SK-N-SH treated with all-trans-retinoic acid at 6 μM for 48 hours (cell line): ENCODE measurements around the gene KRTAP5-8.

Experiments used
- ATAC-seq: fragments of 200-7000 bp; cut with Tn5 transposase; 3 replicates; pipeline ENCODE4 v1.9.1; 2020; ENCODE audit warnings: mild to moderate bottlenecking, moderate library complexity
- BACH2 ChIP-seq: fragments of 250-450 bp; sonication (Bioruptor Pico); IDR thresholded peaks from 2 replicates; pipeline ENCODE4 v1.9.0; 2021; ENCODE audit warnings: mild to moderate bottlenecking, borderline replicate concordance
- CSDC2 ChIP-seq: fragments of 250-450 bp; sonication (Bioruptor Pico); IDR thresholded peaks from 2 replicates; pipeline ENCODE4 v1.5.0; 2020; ENCODE audit warnings: mild to moderate bottlenecking, moderate library complexity
- GLIS3 ChIP-seq: fragments of 250-450 bp; sonication (Bioruptor Pico); IDR thresholded peaks from 2 replicates; pipeline ENCODE4 v1.5.0; 2020; ENCODE audit warnings: mild to moderate bottlenecking, moderate library complexity
- ISL1 ChIP-seq: fragments of 250-450 bp; sonication (Bioruptor Pico); IDR thresholded peaks from 2 replicates; pipeline ENCODE4 v2.1.2; 2022; ENCODE audit warnings: mild to moderate bottlenecking, moderate library complexity
- OSR1 ChIP-seq: fragments of 250-450 bp; sonication (Bioruptor Pico); IDR thresholded peaks from 2 replicates; pipeline ENCODE4 v1.8.0; 2022; ENCODE audit warnings: moderate library complexity, mild to moderate bottlenecking, inconsistent platforms
- PPARA ChIP-seq: fragments of 250-450 bp; sonication (Bioruptor Pico); IDR thresholded peaks from 2 replicates; pipeline ENCODE4 v1.5.0; 2020; ENCODE audit warnings: mild to moderate bottlenecking, borderline replicate concordance
- RARB ChIP-seq: fragments of 250-450 bp; sonication (Bioruptor Pico); IDR thresholded peaks from 2 replicates; pipeline ENCODE4 v1.8.0; 2021; ENCODE audit warnings: mild to moderate bottlenecking, moderate library complexity
- SNAI2 ChIP-seq: fragments of 250-450 bp; sonication (Bioruptor Pico); IDR thresholded peaks from 2 replicates; pipeline ENCODE4 v1.5.0; 2020; ENCODE audit warnings: mild to moderate bottlenecking, moderate library complexity
- TCF4 ChIP-seq: fragments of 250-450 bp; sonication (Bioruptor Pico); IDR thresholded peaks from 2 replicates; pipeline ENCODE4 v1.8.0; 2021; ENCODE audit warnings: mild to moderate bottlenecking, moderate library complexity, borderline replicate concordance
- TOX ChIP-seq: fragments of 250-450 bp; sonication (Bioruptor Pico); IDR thresholded peaks from 2 replicates; pipeline ENCODE4 v1.8.0; 2021; ENCODE audit warnings: mild to moderate bottlenecking, moderate library complexity, borderline replicate concordance
- ZC3H10 ChIP-seq: fragments of 250-450 bp; sonication (Bioruptor Pico); IDR thresholded peaks from 2 replicates; pipeline ENCODE4 v1.5.1; 2021; ENCODE audit warnings: mild to moderate bottlenecking, moderate library complexity
- ZFP30 ChIP-seq: fragments of 450-650 bp; formaldehyde crosslinking; IDR thresholded peaks from 2 replicates; pipeline ENCODE4 v1.5.0; 2022; ENCODE audit warnings: mild to moderate bottlenecking, moderate library complexity
- ZNF565 ChIP-seq: fragments of 450-650 bp; formaldehyde crosslinking; conservative IDR thresholded peaks from 2 replicates; pipeline ENCODE4 v1.5.0; 2020; ENCODE audit warnings: low read depth, mild to moderate bottlenecking, moderate library complexity
- ZNF70 ChIP-seq: fragments of 450-650 bp; formaldehyde crosslinking; IDR thresholded peaks from 2 replicates; pipeline ENCODE4 v1.5.0; 2020; ENCODE audit warnings: mild to moderate bottlenecking, moderate library complexity
- ZNF8 ChIP-seq: fragments of 450-650 bp; formaldehyde crosslinking; IDR thresholded peaks from 2 replicates; pipeline ENCODE4 v1.5.0; 2020; ENCODE audit warnings: mild to moderate bottlenecking, moderate library complexity
- TF ChIP-seq, protein P1 (sequence below): fragments of 250-450 bp; sonication (Bioruptor Pico); IDR thresholded peaks from 2 replicates; pipeline ENCODE4 v1.5.0; 2020; ENCODE audit warnings: mild to moderate bottlenecking, moderate library complexity
- TF ChIP-seq, protein P2 (sequence below): fragments of 250-450 bp; sonication (Bioruptor Pico); IDR thresholded peaks from 2 replicates; pipeline ENCODE4 v1.8.0; 2021; ENCODE audit warnings: low read depth, mild to moderate bottlenecking, moderate library complexity, borderline replicate concordance
- TF ChIP-seq, protein P3 (sequence below): fragments of 250-450 bp; sonication (Bioruptor Pico); IDR thresholded peaks from 2 replicates; pipeline ENCODE4 v1.5.1; 2020; ENCODE audit warnings: low read depth, mild to moderate bottlenecking, moderate library complexity
- TF ChIP-seq, protein P4 (sequence below): fragments of 250-450 bp; sonication (Bioruptor Pico); IDR thresholded peaks from 2 replicates; pipeline ENCODE4 v1.8.0; 2020; ENCODE audit warnings: mild to moderate bottlenecking, moderate library complexity, borderline replicate concordance

KRTAP5-8 gene

DNA sequence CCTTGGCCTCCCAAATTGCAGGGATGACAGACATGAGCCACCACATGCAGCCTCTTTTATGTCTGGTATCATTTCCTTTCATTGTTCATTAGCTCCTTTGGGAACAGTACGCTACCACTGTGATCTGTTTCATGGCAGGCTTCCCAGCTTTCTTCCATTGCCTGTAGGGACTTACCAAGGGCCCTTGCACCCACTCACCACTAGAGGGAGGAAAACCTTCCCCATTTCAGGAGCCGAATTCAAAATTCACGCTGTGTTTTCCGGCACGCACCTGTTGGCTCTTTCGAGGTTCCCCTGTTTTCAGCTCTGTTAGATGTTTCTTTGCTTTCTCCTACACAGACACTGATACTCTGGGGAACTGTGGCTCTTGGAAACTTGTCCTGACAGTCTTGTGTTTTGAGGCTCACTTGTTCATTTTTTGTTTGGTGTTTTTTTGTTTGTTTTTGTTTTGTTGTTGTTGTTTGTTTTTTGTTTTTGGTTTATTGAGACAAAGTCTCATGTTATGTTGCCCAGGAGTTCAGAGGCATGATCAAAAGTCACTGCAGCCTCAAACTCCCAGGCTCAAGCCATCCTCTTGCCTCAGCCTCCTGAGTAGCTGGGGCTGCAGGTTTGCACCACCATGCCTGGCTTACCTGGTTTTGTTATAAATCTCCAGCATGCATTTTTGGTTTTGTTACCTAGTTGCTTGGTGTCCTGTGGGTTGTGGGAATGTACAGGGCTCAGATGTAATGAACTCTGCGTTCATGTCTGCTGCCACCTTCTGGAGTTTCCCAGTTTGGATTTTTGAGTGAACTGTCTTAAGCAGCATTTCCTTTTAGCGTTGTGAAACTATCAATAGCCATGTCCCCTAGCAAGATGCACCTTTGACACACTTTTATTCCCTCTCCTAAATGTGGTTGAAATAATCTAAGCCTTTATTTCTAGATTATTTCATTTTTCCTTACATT is 42.5 kb downstream of the KRTAP5-8 start (continued):
- TF ChIP-seq, protein P1, sequence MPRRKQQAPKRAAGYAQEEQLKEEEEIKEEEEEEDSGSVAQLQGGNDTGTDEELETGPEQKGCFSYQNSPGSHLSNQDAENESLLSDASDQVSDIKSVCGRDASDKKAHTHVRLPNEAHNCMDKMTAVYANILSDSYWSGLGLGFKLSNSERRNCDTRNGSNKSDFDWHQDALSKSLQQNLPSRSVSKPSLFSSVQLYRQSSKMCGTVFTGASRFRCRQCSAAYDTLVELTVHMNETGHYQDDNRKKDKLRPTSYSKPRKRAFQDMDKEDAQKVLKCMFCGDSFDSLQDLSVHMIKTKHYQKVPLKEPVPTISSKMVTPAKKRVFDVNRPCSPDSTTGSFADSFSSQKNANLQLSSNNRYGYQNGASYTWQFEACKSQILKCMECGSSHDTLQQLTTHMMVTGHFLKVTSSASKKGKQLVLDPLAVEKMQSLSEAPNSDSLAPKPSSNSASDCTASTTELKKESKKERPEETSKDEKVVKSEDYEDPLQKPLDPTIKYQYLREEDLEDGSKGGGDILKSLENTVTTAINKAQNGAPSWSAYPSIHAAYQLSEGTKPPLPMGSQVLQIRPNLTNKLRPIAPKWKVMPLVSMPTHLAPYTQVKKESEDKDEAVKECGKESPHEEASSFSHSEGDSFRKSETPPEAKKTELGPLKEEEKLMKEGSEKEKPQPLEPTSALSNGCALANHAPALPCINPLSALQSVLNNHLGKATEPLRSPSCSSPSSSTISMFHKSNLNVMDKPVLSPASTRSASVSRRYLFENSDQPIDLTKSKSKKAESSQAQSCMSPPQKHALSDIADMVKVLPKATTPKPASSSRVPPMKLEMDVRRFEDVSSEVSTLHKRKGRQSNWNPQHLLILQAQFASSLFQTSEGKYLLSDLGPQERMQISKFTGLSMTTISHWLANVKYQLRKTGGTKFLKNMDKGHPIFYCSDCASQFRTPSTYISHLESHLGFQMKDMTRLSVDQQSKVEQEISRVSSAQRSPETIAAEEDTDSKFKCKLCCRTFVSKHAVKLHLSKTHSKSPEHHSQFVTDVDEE (CRISPR knock-in tag) = no peak
- TF ChIP-seq ZC3H10 (CRISPR knock-in tag) (no peak), BACH2 (no peak), TOX (CRISPR knock-in tag) (no peak), PPARA (CRISPR knock-in tag) (no peak), ZNF565 (no peak), TCF4 (CRISPR knock-in tag) (no peak)
- TF ChIP-seq, protein P2, sequence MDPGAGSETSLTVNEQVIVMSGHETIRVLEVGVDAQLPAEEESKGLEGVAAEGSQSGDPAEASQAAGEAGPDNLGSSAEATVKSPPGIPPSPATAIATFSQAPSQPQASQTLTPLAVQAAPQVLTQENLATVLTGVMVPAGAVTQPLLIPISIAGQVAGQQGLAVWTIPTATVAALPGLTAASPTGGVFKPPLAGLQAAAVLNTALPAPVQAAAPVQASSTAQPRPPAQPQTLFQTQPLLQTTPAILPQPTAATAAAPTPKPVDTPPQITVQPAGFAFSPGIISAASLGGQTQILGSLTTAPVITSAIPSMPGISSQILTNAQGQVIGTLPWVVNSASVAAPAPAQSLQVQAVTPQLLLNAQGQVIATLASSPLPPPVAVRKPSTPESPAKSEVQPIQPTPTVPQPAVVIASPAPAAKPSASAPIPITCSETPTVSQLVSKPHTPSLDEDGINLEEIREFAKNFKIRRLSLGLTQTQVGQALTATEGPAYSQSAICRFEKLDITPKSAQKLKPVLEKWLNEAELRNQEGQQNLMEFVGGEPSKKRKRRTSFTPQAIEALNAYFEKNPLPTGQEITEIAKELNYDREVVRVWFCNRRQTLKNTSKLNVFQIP (CRISPR knock-in tag) = no peak
- TF ChIP-seq, all 23 proteins: peak for 0

DNA sequence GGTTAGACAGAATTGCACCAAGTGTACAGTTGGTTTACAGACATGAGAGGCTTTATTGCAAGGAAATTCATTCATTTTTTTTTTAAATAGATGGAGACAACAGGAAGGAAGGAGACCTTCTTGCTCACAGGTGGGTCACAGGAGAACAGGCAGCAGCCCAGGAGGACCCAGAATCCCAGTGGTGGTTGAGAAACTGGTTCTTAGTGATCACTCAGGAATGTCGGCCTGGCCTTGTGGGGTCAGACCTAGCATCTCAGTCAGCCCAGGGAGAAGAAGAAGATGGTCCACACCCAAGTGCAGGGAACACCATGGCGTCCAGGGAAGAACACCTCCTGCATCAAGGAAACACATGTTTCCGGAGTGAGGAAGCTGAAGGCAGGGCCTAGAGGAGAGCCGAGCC is 44.0 kb downstream of the KRTAP5-8 start:
- TF ChIP-seq, protein P2 (CRISPR knock-in tag) = no peak
- no peak for TF ChIP-seq ZNF8 (CRISPR knock-in tag)
- TF ChIP-seq ZNF565 = no peak
- TF ChIP-seq CSDC2 (CRISPR knock-in tag) = no peak
- no peak for TF ChIP-seq RARB (CRISPR knock-in tag)
- no peak for TF ChIP-seq ISL1 (CRISPR knock-in tag)
- no peak for TF ChIP-seq GLIS3
- TF ChIP-seq, protein P1 (CRISPR knock-in tag) = no peak
- no peak for TF ChIP-seq ZFP30 (CRISPR knock-in tag)
- no peak for TF ChIP-seq TCF4 (CRISPR knock-in tag)
- TF ChIP-seq, protein P3, sequence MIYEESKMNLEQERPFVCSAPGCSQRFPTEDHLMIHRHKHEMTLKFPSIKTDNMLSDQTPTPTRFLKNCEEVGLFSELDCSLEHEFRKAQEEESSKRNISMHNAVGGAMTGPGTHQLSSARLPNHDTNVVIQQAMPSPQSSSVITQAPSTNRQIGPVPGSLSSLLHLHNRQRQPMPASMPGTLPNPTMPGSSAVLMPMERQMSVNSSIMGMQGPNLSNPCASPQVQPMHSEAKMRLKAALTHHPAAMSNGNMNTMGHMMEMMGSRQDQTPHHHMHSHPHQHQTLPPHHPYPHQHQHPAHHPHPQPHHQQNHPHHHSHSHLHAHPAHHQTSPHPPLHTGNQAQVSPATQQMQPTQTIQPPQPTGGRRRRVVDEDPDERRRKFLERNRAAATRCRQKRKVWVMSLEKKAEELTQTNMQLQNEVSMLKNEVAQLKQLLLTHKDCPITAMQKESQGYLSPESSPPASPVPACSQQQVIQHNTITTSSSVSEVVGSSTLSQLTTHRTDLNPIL (CRISPR knock-in tag) = no peak
- TF ChIP-seq, protein P4, sequence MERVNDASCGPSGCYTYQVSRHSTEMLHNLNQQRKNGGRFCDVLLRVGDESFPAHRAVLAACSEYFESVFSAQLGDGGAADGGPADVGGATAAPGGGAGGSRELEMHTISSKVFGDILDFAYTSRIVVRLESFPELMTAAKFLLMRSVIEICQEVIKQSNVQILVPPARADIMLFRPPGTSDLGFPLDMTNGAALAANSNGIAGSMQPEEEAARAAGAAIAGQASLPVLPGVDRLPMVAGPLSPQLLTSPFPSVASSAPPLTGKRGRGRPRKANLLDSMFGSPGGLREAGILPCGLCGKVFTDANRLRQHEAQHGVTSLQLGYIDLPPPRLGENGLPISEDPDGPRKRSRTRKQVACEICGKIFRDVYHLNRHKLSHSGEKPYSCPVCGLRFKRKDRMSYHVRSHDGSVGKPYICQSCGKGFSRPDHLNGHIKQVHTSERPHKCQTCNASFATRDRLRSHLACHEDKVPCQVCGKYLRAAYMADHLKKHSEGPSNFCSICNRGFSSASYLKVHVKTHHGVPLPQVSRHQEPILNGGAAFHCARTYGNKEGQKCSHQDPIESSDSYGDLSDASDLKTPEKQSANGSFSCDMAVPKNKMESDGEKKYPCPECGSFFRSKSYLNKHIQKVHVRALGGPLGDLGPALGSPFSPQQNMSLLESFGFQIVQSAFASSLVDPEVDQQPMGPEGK (CRISPR knock-in tag) = no peak
- TF ChIP-seq SNAI2 = no peak
- TF ChIP-seq OSR1 (CRISPR knock-in tag) = no peak
- TF ChIP-seq ZC3H10 (CRISPR knock-in tag) = no peak
- TF ChIP-seq TOX (CRISPR knock-in tag) = no peak
- TF ChIP-seq BACH2 = no peak
- TF ChIP-seq ZNF70 (CRISPR knock-in tag) = no peak
- ATAC-seq = no peak
